ENCODE data around the gene MARF1. TPM values are rescaled to one million over a fixed set of nuclear protein-coding genes. Genes with fewer than 3 reads are reported as not detected.
A peak's percentile ranks its signal among the peaks of the same experiment; 100 is the strongest.
"Not testable (repeated sequence)": the region's sequence is repeated elsewhere in the genome, so short reads cannot be mapped to it uniquely, and the experiment has no call there.

The MARF1 gene
- total RNA-seq, 1 experiment from 2014 or later, result 9.9 TPM

- no peak for DNase-seq (ENCODE audit: low read depth)
These were observed 11.6 kb upstream of the MARF1 start for GRCh38 chr16:15654591-15654990.

- no peak for DNase-seq (ENCODE audit: low read depth)
These were observed 10.3 kb upstream of the MARF1 start for GRCh38 chr16:15653227-15653626.

GRCh38 chr16:15652293-15653001, 9.5 kb upstream of the MARF1 start:
- no peak for DNase-seq (ENCODE audit: low read depth)

GRCh38 chr16:15650698-15651171, 7.8 kb upstream of the MARF1 start:
- DNase-seq (ENCODE audit: low read depth), result no peak

GRCh38 chr16:15650019-15650697, 7.2 kb upstream of the MARF1 start, which contains the start of gene NDE1:
NDE1 (plus strand) TSS chr16:15650245; CDS start chr16:15664779, 14,534 bp downstream.
- peak; percentile 87 for DNase-seq (ENCODE audit: low read depth)

- DNase-seq (ENCODE audit: low read depth), result no peak
These were observed 6.7 kb upstream of the MARF1 start for GRCh38 chr16:15649727-15650018.

GRCh38 chr16:15649311-15649710, 6.4 kb upstream of the MARF1 start:
- DNase-seq (ENCODE audit: low read depth), result not testable (repeated sequence)

GRCh38 chr16:15648135-15648730, 5.3 kb upstream of the MARF1 start:
- no peak for DNase-seq (ENCODE audit: low read depth)

GRCh38 chr16:15647294-15648014, 4.5 kb upstream of the MARF1 start:
- DNase-seq (ENCODE audit: low read depth), result no peak

GRCh38 chr16:15646557-15647293, 3.8 kb upstream of the MARF1 start:
- DNase-seq (ENCODE audit: low read depth), result not testable (repeated sequence)

- DNase-seq (ENCODE audit: low read depth), result peak; percentile 81
These were observed 2.1 kb upstream of the MARF1 start for GRCh38 chr16:15644962-15645465.

GRCh38 chr16:15644267-15644961, 1.5 kb upstream of the MARF1 start:
- peak; percentile 54 for DNase-seq (ENCODE audit: low read depth)

GRCh38 chr16:15643946-15644250, 944 bp upstream of the MARF1 start:
- DNase-seq (ENCODE audit: low read depth), result no peak

GRCh38 chr16:15642557-15643047, 352 bp downstream of the MARF1 start:
- peak; percentile 74 for DNase-seq (ENCODE audit: low read depth)

GRCh38 chr16:15641753-15642556, 999 bp downstream of the MARF1 start:
- DNase-seq (ENCODE audit: low read depth), result no peak

GRCh38 chr16:15640966-15641365, 2.0 kb downstream of the MARF1 start:
- DNase-seq (ENCODE audit: low read depth), result no peak

- DNase-seq (ENCODE audit: low read depth), result no peak
These were observed 3.8 kb downstream of the MARF1 start for GRCh38 chr16:15639061-15639568.

GRCh38 chr16:15636392-15636873, 6.5 kb downstream of the MARF1 start:
- no peak for DNase-seq (ENCODE audit: low read depth)

GRCh38 chr16:15635926-15636325, 7.0 kb downstream of the MARF1 start:
- DNase-seq (ENCODE audit: low read depth), result no peak

All from HT1080 (cell line).